Mesenteric fat pad (tissue), 1 donor: ENCODE results near the gene SLAIN2. TPM values are rescaled to one million over a fixed set of nuclear protein-coding genes. Genes with fewer than 3 reads are reported as not detected.

ENCODE experiments used
- DNase-seq: peaks from one replicate; pipeline ENCODE4 v3.0.0-alpha.2; 2020; ENCODE audit warnings: low spot score
- total RNA-seq: library from RNA; stranded (reverse); fragmentation: NEBNext Ultra II Directional; extraction: Animal tissue kit (Norgen Biotek cat#: 25700); gene quantifications from one replicate; pipeline ENCODE4 v1.2.1, GENCODE V29; 2021
- donor health status: DM: yes; HTN: yes; CAD: no.

The SLAIN2 gene
- total RNA-seq, 1 donor from 2014 or later = 116 TPM

- DNase-seq = no peak
Observed at GRCh38 chr4:48334236-48334635, 7.1 kb upstream of the SLAIN2 start.

- DNase-seq = no peak
Observed at GRCh38 chr4:48334900-48335384, 6.4 kb upstream of the SLAIN2 start.

- DNase-seq = no peak
Observed at GRCh38 chr4:48336146-48336870, 5.0 kb upstream of the SLAIN2 start.

- no peak for DNase-seq
Observed at GRCh38 chr4:48337731-48338130, 3.6 kb upstream of the SLAIN2 start.

- no peak for DNase-seq
Observed at GRCh38 chr4:48339642-48340041, 1.7 kb upstream of the SLAIN2 start.

GRCh38 chr4:48340276-48340964 lies 909 bp upstream of the SLAIN2 start:
- no peak for DNase-seq

GRCh38 chr4:48341776-48342605 lies 662 bp downstream of the SLAIN2 start:
- peak; percentile 92 for DNase-seq

- DNase-seq = no peak
Observed at GRCh38 chr4:48342606-48342880, 1.2 kb downstream of the SLAIN2 start.

GRCh38 chr4:48343035-48343434 lies 1.7 kb downstream of the SLAIN2 start:
- DNase-seq = no peak

- DNase-seq = no peak
Observed at GRCh38 chr4:48343551-48343950, 2.2 kb downstream of the SLAIN2 start.

- DNase-seq = no peak
Observed at GRCh38 chr4:48345542-48345941, 4.2 kb downstream of the SLAIN2 start.

GRCh38 chr4:48346594-48346993 lies 5.3 kb downstream of the SLAIN2 start:
- DNase-seq = no peak

- DNase-seq = no peak
Observed at GRCh38 chr4:48347282-48347921, 6.1 kb downstream of the SLAIN2 start.

- DNase-seq = no peak
Observed at GRCh38 chr4:48350871-48351270, 9.5 kb downstream of the SLAIN2 start.

GRCh38 chr4:48352793-48353192 lies 11.5 kb downstream of the SLAIN2 start:
- no peak for DNase-seq

- DNase-seq = no peak
Observed at GRCh38 chr4:48356355-48356754, 15.0 kb downstream of the SLAIN2 start.

- no peak for DNase-seq
Observed at GRCh38 chr4:48360285-48361011, 19.1 kb downstream of the SLAIN2 start.

GRCh38 chr4:48361012-48361400 lies 19.7 kb downstream of the SLAIN2 start:
- DNase-seq = no peak

GRCh38 chr4:48366611-48367010 lies 25.3 kb downstream of the SLAIN2 start:
- DNase-seq = no peak

GRCh38 chr4:48367016-48367415 lies 25.7 kb downstream of the SLAIN2 start:
- no peak for DNase-seq

- no peak for DNase-seq
Observed at GRCh38 chr4:48368389-48368788, 27.1 kb downstream of the SLAIN2 start.
